Ectodermal cell (in vitro differentiated cells): ENCODE measurements around the gene MAST2.
"Not testable (repeated sequence)": the region's sequence is repeated elsewhere in the genome, so short reads cannot be mapped to it uniquely, and the experiment has no call there.

Source experiments
- H3K27ac ChIP-seq: 2 replicates; pipeline ENCODE4 v1.7.0; 2013; ENCODE audit warnings: mild to moderate bottlenecking, low read depth, low read length; ENCODE audit not compliant: insufficient read depth, poor library complexity, severe bottlenecking
- H3K27me3 ChIP-seq: 2 replicates; pipeline ENCODE4 v1.7.0; 2013; ENCODE audit warnings: mild to moderate bottlenecking, low read length; ENCODE audit not compliant: insufficient read depth, control insufficient read depth, poor library complexity, severe bottlenecking
- H3K36me3 ChIP-seq: one replicate; pipeline ENCODE4 v1.7.0; 2013; ENCODE audit warnings: low read length; ENCODE audit not compliant: control insufficient read depth, insufficient read depth
- H3K4me1 ChIP-seq: one replicate; pipeline ENCODE4 v1.7.0; 2013; ENCODE audit warnings: low read length; ENCODE audit not compliant: control insufficient read depth, insufficient read depth
- H3K4me3 ChIP-seq: 2 replicates; pipeline ENCODE4 v1.7.0; 2013; ENCODE audit warnings: low read depth, low read length, control low read depth; ENCODE audit not compliant: insufficient read depth
- H3K9me3 ChIP-seq: 2 replicates; pipeline ENCODE4 v1.7.0; 2013; ENCODE audit warnings: mild to moderate bottlenecking, low read length, moderate library complexity; ENCODE audit not compliant: control insufficient read depth
- WGBS, 2 experiments: methylation state at CpG; one replicate each; pipeline ENCODE4 v1.1.7; 2013; ENCODE audit warnings: missing lambda C conversion rate in 2 of 2; 5-methylcytosine and 5-hydroxymethylcytosine counted together

Gene MAST2

DNA sequence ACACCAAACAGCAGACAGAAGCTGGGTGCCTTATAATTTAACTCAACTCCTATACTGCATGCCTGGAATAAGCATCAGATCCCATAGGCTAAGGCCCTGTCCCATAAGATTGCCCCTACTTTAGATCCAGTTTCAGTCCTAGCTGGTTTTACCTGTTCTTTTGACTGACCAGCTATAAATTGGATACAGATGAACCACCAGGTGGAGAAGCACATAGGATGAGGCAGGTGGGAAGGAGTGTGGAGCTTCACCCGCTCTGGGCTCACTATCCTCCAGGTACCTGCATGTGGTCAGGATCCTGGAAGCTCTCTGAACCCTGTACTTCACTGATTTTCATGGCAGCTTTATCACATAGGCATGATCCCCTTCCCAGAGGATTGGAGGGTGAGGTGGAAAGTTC, 51.3 kb downstream of the MAST2 start:
- 84 to 95% methylated on average over 1 of the region's 1 CpG for WGBS, 2 experiments
- no peak overlapping the region for H3K4me3 ChIP-seq
- H3K36me3 ChIP-seq: no peaks in the 10 kb centered on the region
- H3K4me1 ChIP-seq: no peaks in the 10 kb centered on the region
- H3K27ac ChIP-seq: no peak overlapping the region
- H3K9me3 ChIP-seq: no peaks in the 10 kb centered on the region
- no peaks in the 10 kb centered on the region for H3K27me3 ChIP-seq

DNA sequence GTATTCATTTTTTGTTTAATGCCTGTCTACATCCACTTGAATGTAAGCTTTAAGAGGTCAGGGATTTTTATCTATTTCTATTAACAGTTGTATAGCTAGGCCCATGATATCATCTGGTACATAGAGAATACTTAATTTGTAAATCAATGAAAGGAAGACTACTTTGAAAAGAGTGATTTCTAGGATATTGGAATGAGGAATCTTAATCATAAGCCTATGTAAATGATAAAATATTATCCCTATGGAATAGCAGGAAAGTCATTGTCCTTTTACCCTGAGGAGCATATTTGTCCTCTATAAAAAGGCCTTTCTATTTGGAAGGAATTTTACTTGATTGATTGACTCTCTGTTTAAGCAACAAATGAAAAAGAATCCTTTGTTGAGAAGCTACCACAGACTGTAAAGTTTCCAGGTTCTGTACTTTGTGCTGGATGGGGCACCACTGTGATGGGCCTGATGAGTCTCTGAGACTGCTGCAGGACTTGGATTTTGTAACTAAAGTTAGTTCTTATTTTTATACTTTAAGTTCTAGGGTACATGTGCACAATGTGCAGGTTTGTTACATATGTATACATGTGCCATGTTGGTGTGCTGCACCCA, 53.8 kb downstream of the MAST2 start:
- no peaks in the 10 kb centered on the region for H3K9me3 ChIP-seq
- H3K36me3 ChIP-seq: no peaks in the 10 kb centered on the region
- no peaks in the 10 kb centered on the region for H3K4me1 ChIP-seq
- H3K27ac ChIP-seq: no peak overlapping the region
- no peaks in the 10 kb centered on the region for H3K27me3 ChIP-seq
- no peak overlapping the region for H3K4me3 ChIP-seq

DNA sequence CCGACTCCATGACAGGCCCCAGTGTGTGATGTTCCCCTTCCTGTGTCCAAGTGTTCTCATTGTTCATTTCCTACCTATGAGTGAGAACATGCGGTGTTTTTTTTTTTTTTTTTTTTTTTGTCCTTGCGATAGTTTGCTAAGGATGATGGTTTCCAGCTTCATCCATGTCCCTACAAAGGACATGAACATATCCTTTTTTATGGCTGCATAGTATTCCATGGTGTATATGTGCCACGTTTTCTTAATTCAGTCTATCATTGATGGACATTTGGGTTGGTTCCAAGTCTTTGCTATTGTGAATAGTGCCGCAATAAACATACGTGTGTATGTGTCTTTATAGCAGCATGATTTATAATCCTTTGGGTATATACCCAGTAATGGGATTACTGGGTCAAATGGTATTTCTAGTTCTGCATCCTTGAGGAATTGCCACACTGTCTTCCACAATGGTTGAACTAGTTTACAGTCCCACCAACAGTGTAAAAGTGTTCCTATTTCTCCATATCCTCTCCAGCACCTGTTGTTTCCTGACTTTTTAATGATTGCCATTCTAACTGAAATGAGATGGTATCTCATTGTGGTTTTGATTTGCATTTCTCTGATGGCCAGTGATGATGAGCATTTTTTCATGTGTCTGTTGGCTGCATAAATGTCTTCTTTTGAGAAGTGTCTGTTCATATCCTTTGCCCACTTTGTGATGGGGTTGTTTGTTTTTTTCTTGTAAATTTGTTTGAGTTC, 54.5 kb downstream of the MAST2 start:
- WGBS, 2 experiments: 97 to 100% methylated on average over 1 to 3 of the region's 6 CpGs
- not testable (repeated sequence) for H3K36me3 ChIP-seq, H3K4me3 ChIP-seq, H3K27me3 ChIP-seq, H3K9me3 ChIP-seq, H3K4me1 ChIP-seq, H3K27ac ChIP-seq

DNA sequence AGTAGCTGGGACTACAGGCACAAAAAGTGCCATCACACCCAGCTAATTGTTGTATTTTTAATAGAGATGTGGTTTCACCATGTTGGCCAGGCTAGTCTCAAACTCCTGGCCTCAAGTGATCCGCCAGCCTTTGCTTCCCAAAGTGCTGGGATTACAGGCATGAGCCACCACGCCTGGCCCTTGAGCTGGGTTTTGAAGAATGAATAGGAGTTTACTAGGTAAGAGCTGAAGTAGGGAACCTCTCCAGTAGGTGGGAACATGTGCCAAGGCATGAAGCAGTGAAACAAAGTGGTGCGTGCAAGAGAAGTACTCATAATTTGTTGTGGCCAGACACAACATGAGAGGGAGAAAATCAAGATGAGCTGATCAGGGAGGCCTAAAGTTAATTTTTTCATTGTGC, 55.8 kb downstream of the MAST2 start:
- 93 to 97% methylated on average over 3 of the region's 3 CpGs for WGBS, 2 experiments
- no peaks in the 10 kb centered on the region for H3K4me1 ChIP-seq
- H3K4me3 ChIP-seq: no peak overlapping the region
- no peaks in the 10 kb centered on the region for H3K9me3 ChIP-seq
- H3K36me3 ChIP-seq: no peaks in the 10 kb centered on the region
- no peak overlapping the region for H3K27ac ChIP-seq
- H3K27me3 ChIP-seq: no peaks in the 10 kb centered on the region

DNA sequence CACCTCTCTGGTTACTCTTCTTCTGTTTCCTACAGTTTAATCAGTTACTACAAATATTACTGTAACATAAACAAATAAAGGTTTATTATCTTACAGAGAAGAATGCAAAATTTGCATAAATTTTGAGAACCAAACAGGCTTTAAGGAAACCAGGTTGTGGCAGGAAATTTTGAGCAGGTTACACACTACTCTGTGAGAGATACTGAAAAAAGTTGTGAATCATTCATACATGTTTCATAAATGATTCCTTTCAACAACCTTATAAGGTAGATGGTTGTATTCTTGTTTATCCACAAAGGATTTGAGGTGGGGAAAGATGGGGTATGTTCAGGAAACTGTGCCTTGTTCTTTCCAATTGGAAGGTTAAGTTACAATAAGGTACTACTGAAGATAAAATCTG, 58.6 kb downstream of the MAST2 start:
- Histone ChIP-seq H3K36me3 (no peaks in the 10 kb centered on the region), H3K27ac (no peak overlapping the region), H3K4me3 (no peak overlapping the region), H3K27me3 (no peaks in the 10 kb centered on the region), H3K9me3 (no peaks in the 10 kb centered on the region), H3K4me1 (no peaks in the 10 kb centered on the region)

DNA sequence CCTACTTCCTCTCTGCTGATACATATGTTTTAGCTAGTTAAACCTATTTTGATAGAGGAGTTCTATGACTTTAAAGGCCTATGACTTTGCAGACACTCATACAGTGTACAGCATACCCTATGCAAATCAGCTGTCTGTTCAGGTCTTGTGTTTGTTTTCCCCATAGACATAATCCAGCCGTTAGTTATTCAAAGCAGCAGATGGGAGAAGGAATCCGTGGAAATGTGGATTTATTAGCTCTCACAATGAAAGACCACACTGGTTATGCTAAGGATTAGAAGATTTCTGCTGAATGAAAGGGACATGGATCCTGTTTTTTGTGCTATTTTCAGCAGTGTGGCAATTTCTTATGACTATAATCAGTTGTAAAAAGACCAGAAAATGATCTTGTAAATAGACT, 59.8 kb downstream of the MAST2 start:
- Histone ChIP-seq H3K4me1 (no peaks in the 10 kb centered on the region), H3K27me3 (no peaks in the 10 kb centered on the region), H3K4me3 (no peak overlapping the region), H3K36me3 (no peaks in the 10 kb centered on the region), H3K27ac (no peak overlapping the region), H3K9me3 (no peaks in the 10 kb centered on the region)
- WGBS, 2 experiments: 89 to 91% methylated on average over 2 of the region's 2 CpGs

DNA sequence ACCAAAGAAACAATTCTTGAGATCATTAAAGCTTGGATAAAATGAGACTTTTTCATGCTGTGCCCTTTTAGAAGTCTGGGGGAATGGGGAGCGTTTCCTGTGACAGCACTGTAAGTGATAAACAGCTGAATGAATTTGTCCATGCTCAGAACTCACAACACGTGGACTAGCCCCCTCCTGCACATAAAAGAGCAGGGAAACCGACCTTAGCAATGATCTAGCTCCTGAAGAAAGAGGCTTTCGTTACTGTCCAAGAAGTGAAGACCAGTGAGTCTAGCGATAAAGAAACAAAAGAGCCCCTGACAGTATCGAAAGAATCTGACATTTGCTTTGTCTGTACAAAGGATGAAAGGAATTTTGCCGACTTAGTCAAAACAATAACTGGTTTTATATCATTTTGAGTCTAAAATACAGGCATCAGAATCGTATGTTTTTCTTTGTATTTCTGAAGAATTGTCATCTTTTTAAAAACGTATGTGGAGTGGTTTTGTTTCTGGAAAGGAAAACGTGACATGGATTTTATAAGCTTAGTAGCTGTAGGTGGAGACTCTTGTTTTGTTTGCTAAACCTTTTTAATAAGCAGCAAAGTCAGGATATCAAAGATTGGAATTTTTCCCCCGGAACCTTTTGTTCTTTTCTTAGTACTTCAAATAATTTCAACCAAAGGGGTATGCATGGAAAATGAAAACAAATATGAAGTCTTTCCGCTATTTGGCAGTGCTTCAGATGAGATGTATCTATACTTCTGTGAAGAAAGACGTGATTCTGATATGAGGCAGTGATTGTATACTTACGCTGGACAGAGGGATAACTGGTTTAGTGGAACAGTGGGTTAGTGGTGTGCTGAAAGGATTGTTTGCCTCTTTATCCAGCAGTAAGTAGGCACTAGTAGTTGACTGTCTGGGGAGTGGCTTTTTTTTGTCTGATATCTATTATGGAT, 61.0 kb downstream of the MAST2 start:
- Histone ChIP-seq H3K27ac (no peak overlapping the region), H3K4me1 (no peaks in the 10 kb centered on the region), H3K36me3 (no peaks in the 10 kb centered on the region), H3K27me3 (no peaks in the 10 kb centered on the region), H3K9me3 (no peaks in the 10 kb centered on the region), H3K4me3 (no peak overlapping the region)
- WGBS, 2 experiments: 87 to 89% methylated on average over 13 to 14 of the region's 14 CpGs

DNA sequence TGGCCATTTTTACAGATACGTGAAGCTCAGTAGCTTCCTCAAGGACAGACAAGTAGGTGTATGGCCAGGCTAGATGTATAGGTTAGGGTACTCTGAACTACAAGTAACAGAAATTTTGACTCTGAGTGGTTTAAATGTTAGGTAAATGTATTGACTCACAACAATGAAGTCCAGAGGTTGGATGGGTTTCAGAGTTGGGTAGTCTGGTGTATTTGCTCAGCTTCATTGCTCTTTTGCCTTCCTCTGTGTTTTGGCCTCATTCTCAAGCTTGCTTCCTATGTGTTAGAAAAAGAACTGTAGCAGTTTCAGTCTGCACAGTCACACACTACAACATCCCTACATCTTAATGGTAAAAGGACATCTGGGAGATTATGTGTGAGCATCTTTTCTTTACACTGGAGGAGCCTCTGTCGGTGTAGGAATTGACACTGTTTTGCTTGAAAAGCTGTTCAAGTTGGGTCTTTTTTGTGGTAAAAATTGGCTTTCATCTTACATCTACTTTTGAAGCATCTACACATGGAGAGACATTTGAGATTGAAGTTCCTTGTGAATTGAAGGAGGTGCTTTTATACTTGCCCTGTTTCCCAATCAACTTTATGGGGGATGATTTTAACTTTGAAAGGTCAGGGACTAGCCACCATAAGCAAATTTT, 64.4 kb downstream of the MAST2 start:
- Histone ChIP-seq H3K36me3 (no peaks in the 10 kb centered on the region), H3K27ac (no peak overlapping the region), H3K9me3 (no peaks in the 10 kb centered on the region), H3K27me3 (no peaks in the 10 kb centered on the region), H3K4me1 (no peaks in the 10 kb centered on the region), H3K4me3 (no peak overlapping the region)
- WGBS, 2 experiments: 89 to 97% methylated on average over 2 of the region's 2 CpGs

DNA sequence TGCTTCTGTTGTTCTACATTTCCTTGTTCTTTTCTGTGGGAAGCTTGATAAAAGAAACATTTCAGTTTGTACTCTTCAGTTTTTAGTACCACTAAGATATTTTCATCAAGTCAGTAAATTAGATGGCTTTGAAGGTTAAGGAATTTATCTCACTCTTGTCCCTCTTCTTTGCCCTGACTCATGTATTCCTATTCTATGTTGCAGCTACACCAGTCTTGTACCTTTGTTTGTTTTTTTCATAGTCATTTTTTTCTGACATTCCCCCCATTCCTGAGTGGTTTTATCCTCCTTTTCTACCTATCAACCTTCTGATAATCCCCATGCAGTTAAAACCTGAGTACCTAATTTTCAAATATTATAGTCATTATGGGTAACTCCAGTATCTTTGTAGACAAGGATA, 65.4 kb downstream of the MAST2 start:
- H3K4me1 ChIP-seq: no peaks in the 10 kb centered on the region
- no peak overlapping the region for H3K4me3 ChIP-seq
- no peaks in the 10 kb centered on the region for H3K36me3 ChIP-seq
- no peaks in the 10 kb centered on the region for H3K9me3 ChIP-seq
- no peaks in the 10 kb centered on the region for H3K27me3 ChIP-seq
- no peak overlapping the region for H3K27ac ChIP-seq

DNA sequence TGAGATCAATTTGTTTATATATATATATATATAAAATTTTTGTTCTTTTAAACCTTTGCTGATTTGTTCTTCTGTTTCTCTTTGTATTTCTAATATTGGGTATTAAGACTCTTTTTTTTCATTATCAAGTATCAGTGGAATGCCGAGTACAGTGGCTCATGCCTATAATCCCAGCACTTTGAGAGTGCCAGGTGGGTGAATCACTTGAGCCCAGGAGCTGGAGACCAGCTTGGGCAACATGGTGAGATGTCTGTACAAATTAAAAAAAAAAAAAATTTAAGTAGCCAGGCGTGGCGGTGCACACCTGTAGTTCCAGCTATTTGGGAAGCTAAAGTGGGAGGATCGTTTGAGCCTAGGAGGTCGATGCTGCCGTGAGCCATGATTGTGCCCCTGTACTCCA, 67.1 kb downstream of the MAST2 start:
- WGBS, 2 experiments: 94 to 95% methylated on average over 6 of the region's 6 CpGs
- Histone ChIP-seq H3K9me3 (no peaks in the 10 kb centered on the region), H3K4me1 (no peaks in the 10 kb centered on the region), H3K27me3 (no peaks in the 10 kb centered on the region), H3K4me3 (no peak overlapping the region), H3K27ac (no peak overlapping the region), H3K36me3 (no peaks in the 10 kb centered on the region)
